Urinary bladder (tissue), 4 donors: Measurements from ENCODE around the gene PORCN. TPM values are rescaled to one million over a fixed set of nuclear protein-coding genes. Genes with fewer than 3 reads are reported as not detected.
A peak's percentile ranks its signal among the peaks of the same experiment; 100 is the strongest.

Experiments used
- DNase-seq: peaks from one replicate; pipeline ENCODE4 v3.0.0-alpha.2; 2015; ENCODE audit errors: extremely low spot score
- H3K27ac ChIP-seq: one replicate; pipeline ENCODE4 v1.5.1; 2013; ENCODE audit warnings: low read depth, mild to moderate bottlenecking, moderate library complexity
- H3K36me3 ChIP-seq: one replicate; pipeline ENCODE4 v1.6.1; 2013; ENCODE audit warnings: mild to moderate bottlenecking, moderate library complexity; ENCODE audit not compliant: insufficient read depth
- H3K4me1 ChIP-seq: one replicate; pipeline ENCODE4 v1.6.1; 2013; ENCODE audit warnings: mild to moderate bottlenecking, moderate library complexity; ENCODE audit not compliant: insufficient read depth
- H3K4me3 ChIP-seq: one replicate; pipeline ENCODE4 v1.5.1; 2013; ENCODE audit warnings: low read depth, low read length
- WGBS: extraction: QIAGEN DNeasy Blood & Tissue Kit; methylation state at CpG from one replicate; pipeline ENCODE4 v1.1.7; 2013; 5-methylcytosine and 5-hydroxymethylcytosine counted together
- polyA plus RNA-seq: library from polyadenylated mRNA; stranded (reverse); fragments of 200-250 nt; gene quantifications from one replicate; pipeline ENCODE4 v1.2.3, GENCODE V29; 2013
- total RNA-seq: library from RNA; depleted of rRNA; stranded (reverse); fragments of >200 nt; gene quantifications from one replicate; pipeline ENCODE4 v1.2.3, GENCODE V29; 2014
- donor health status: healthy with polysubstance abuse.
- donor health status: healthy.

PORCN gene
- 2.7 TPM for total RNA-seq
- 19.0 TPM for polyA plus RNA-seq

- DNase-seq = no peak
- WGBS = under 1% methylated on average over 55 of the region's 65 CpGs
- no peaks in the 10 kb centered on the region for H3K4me1 ChIP-seq
- peak within 1 kb of the TSS; percentile 82 for H3K4me3 ChIP-seq
- H3K27ac ChIP-seq = peak within 1 kb of the TSS; percentile 39
- H3K36me3 ChIP-seq = no peaks in the 10 kb centered on the region
These were observed at the start of gene PORCN for GRCh38 chrX:48508400-48509244. Gene PORCN, plus strand, starts transcription at chrX:48508992. Its CDS starts 829 bp downstream, at chrX:48509821.

DNA sequence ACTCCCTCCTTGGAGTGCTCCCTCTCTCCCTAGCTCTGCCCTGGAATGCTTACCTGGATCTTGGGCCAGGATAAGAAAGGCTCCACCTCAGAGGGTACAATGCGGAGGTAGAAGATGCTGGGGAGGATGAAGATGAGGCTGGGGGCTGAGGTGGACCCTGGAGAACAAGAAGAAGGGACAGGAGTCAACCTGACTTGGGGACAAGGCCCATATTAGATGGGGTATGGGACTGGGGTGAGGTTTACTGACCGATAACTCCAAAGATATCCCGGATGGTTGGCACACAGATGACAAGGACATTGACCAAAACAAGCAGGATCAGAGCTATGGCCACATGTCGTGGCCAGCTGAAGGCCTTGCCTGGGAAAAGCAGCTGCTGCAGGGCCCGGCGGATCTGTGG is 49.3 kb upstream of the PORCN start:
- no peaks in the 10 kb centered on the region for H3K36me3 ChIP-seq
- no peak overlapping the region for H3K4me3 ChIP-seq
- WGBS = 94% methylated on average over 6 of the region's 6 CpGs
- no peaks in the 10 kb centered on the region for H3K4me1 ChIP-seq
- DNase-seq = no peak
- H3K27ac ChIP-seq = no peak overlapping the region

- Histone ChIP-seq H3K4me1 (no peaks in the 10 kb centered on the region), H3K4me3 (no peak overlapping the region), H3K36me3 (no peaks in the 10 kb centered on the region), H3K27ac (no peak overlapping the region)
- 93% methylated on average over 3 of the region's 3 CpGs for WGBS
- DNase-seq = no peak
These were observed 48.8 kb upstream of the PORCN start for GRCh38 chrX:48460031-48460430.

DNA sequence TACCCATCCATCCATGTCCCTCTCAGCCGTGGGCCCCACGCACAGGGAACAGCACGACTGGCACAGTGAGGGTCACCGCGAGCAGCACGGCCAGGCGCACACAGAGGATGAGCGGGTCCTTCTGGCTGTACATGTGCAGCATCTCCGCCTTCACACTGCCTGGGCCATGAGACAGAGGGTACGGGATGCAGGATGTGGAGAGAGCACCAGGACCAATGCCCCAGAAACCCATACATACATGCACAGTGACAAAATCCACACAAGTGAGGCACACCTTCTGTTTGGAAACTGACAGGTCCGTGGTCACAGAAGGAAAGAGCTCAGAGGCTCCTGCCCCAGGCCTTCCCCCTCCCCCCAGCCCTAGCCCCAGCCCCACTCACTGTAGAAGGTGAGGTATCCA is 48.2 kb upstream of the PORCN start:
- Histone ChIP-seq H3K4me1 (no peaks in the 10 kb centered on the region), H3K36me3 (no peaks in the 10 kb centered on the region), H3K27ac (no peak overlapping the region), H3K4me3 (no peak overlapping the region)
- 95% methylated on average over 11 of the region's 11 CpGs for WGBS
- no peak for DNase-seq

DNA sequence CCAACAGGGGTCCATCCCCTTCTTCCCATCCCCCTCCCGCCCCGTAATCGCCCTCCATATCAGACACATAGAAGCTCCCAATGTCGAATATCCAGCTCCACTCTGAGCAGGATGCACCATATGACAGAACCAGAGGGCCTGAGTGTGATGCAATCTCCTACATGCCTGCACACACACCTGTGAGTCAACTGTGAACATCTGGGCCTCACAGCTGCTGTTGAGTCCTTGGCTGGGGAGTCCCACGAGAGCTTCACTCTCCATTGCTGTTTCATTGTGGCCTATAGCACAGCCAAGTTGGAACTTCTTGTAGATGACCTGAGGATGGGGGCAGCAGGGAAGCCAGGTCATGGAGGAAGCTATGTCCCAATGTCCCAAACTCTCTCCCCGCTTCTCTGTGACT is 47.0 kb upstream of the PORCN start:
- H3K4me3 ChIP-seq = no peak overlapping the region
- WGBS = 80% methylated on average over 6 of the region's 6 CpGs
- peaks cover 2% of the 10 kb centered on the region for H3K4me1 ChIP-seq
- no peak overlapping the region for H3K27ac ChIP-seq
- no peaks in the 10 kb centered on the region for H3K36me3 ChIP-seq
- no peak for DNase-seq

- Histone ChIP-seq H3K27ac (no peak overlapping the region), H3K36me3 (no peaks in the 10 kb centered on the region), H3K4me1 (peaks cover 2% of the 10 kb centered on the region), H3K4me3 (no peak overlapping the region)
- 41% methylated on average over 10 of the region's 10 CpGs for WGBS
- no peak for DNase-seq
These were observed 43.4 kb upstream of the PORCN start for GRCh38 chrX:48465336-48465933.

DNA sequence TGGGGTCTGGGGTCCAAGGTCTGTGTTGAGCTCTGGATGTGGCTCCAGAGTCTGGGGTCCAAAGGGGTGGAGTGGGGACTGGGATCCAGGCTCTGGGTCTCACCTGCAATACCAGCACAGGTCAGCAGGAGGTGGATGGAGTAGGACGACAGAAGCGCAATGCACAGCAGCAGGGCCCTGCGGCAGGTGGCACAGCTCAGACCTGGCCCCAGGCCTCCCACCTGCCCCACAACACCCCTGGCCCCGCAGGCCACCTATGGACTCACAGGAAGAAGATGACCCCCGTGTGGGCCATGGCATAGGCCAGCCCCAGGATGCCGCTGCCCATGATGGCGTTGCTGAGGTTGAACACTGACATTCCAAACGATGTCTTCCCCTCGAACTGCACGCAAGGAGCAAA is 42.1 kb upstream of the PORCN start:
- Histone ChIP-seq H3K4me3 (no peak overlapping the region), H3K4me1 (peaks cover 2% of the 10 kb centered on the region), H3K36me3 (no peaks in the 10 kb centered on the region), H3K27ac (no peak overlapping the region)
- DNase-seq = no peak
- WGBS = 89% methylated on average over 10 of the region's 10 CpGs

- no peak for DNase-seq
- Histone ChIP-seq H3K27ac (no peak overlapping the region), H3K4me3 (no peak overlapping the region), H3K4me1 (peaks cover 2% of the 10 kb centered on the region), H3K36me3 (no peaks in the 10 kb centered on the region)
- WGBS = 41% methylated on average over 10 of the region's 10 CpGs
These were observed 41.5 kb upstream of the PORCN start for GRCh38 chrX:48467281-48467761.

- Histone ChIP-seq H3K36me3 (no peaks in the 10 kb centered on the region), H3K4me1 (peaks cover 2% of the 10 kb centered on the region), H3K4me3 (peak overlapping the region; percentile 18), H3K27ac (no peak overlapping the region)
- 5% methylated on average over 17 of the region's 18 CpGs for whole genome bisulfite sequencing
- DNase-seq = no peak
These were observed 40.5 kb upstream of the PORCN start for GRCh38 chrX:48468247-48468671.

DNA sequence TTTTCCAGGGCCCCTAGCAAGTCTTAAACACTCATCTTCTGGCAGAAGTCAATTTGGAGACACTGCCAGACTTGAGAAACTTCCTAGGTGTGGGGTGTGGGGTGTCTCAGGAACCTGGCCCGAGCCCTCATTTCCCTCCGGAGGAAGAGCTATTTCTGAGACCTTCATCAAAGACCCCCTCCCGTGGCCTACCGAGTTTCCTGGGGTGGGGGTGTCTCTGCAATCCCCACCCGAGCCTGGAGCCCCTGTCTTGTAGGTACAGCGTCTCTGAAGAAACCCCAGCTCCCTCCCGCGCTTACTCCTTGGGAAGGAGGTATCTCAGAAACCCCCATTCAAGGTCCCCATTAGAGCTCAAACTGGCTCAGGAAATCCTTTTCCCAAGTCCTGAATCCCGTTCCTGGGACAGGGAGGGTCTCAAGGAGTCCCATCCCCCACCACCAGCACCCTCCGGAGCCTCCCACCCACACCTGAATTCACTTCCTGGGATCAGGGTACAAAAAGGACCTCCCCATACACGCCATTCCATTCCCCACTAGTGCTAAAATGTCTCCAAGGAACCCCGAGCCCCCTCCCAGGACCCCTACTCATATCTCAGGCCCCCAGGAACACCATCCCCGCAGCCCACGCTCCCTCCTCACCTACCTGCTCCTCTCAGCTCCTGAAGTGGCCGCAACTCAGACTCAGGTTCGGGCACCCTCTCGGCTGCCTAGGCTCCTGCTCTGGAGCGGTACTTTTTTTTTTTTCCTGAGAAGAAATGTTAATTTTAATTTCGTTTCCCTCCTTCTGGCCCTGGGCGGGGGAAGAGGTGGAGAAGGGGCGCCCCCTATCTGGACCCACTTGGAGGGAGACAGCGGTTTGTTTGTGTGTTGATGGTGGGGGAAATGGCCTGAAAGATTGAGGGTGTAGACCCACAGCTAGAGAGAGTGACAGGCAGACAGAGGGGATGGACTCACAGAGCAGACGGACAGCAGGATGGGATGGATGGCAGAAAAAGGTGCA is 39.8 kb upstream of the PORCN start:
- H3K4me3 ChIP-seq = peak overlapping the region; percentile 45
- H3K36me3 ChIP-seq = no peaks in the 10 kb centered on the region
- H3K4me1 ChIP-seq = peaks cover 2% of the 10 kb centered on the region
- DNase-seq = no peak
- WGBS = 17% methylated on average over 23 of the region's 23 CpGs
- no peak overlapping the region for H3K27ac ChIP-seq

DNA sequence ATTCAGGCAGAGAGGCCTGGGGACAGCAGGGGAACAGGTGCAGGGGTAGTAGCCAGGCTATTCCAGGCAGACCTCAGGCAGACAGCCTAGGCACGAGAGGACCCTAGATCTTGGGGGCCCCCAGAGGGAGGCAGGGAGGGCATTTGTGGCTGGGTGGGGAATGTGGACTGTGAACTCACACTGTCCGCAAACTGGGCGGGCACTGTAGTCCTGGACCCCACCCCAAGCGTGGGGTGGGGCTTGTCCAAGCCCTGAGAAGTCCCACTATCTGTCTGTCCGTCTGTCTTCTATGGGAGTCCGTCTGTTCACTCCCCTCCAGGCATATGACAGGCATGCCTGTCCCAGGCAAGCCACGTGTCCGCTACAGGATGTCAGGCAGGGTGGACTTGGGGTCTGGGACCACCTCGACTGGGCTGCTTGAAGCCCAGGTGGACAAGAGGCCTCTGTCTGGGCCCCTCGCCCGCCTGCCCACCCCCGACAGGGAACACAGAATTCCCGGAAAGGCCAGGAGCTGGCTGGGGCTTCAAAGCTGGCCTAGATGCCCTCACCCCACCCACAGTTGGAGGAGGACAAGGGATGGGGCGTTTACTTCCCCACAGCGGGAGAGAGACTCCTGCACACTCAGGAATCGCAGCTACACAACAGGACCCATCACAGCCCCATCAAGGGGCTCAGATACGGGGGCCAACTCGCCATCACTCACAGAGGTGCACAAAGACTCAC is 38.5 kb upstream of the PORCN start, which contains the start of gene SLC38A5:
Gene SLC38A5, minus strand, starts transcription at position 151 of the 723 bp plus-strand sequence. CDS start 2,336 bp downstream, outside the sequence.
- no peaks in the 10 kb centered on the region for H3K36me3 ChIP-seq
- DNase-seq = no peak
- WGBS = 84% methylated on average over 18 of the region's 18 CpGs
- peak within 1 kb of the TSS; percentile 45 for H3K4me3 ChIP-seq
- peaks cover 2% of the 10 kb centered on the region for H3K4me1 ChIP-seq
- no peak within 1 kb of the TSS for H3K27ac ChIP-seq

GRCh38 chrX:48470833-48471118 is 38.0 kb upstream of the PORCN start:
- H3K4me3 ChIP-seq = no peak overlapping the region
- WGBS = 85% methylated on average over 9 of the region's 9 CpGs
- DNase-seq = no peak
- no peaks in the 10 kb centered on the region for H3K36me3 ChIP-seq
- peaks cover 2% of the 10 kb centered on the region for H3K4me1 ChIP-seq
- H3K27ac ChIP-seq = no peak overlapping the region

DNA sequence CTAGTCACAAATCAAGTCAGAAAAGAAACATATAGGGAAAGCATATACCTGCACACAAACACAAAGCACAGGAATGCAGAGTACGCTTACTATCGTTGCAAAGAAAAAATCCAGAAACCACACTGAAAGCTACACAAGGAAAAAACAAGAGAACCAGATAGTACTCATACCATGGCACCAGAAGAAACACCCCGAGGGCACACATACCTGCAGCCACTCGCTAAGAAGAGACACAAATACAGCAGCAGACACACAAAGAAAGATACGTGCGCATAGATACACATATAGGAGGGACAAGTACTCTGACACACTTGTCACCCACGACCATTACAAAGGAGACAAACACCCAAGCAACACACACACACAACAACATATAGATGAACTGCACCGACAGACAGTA is 37.3 kb upstream of the PORCN start:
- Histone ChIP-seq H3K4me3 (no peak overlapping the region), H3K36me3 (no peaks in the 10 kb centered on the region), H3K4me1 (peaks cover 2% of the 10 kb centered on the region), H3K27ac (no peak overlapping the region)
- WGBS = 87% methylated on average over 8 of the region's 8 CpGs
- no peak for DNase-seq
